SJCRH30 (cell line): ENCODE results near the gene CALD1. TPM values are rescaled to one million over a fixed set of nuclear protein-coding genes. Genes with fewer than 3 reads are reported as not detected.

Experiments
- DNase-seq, 2 experiments: peaks; one replicate each; pipeline ENCODE4 v3.0.0-alpha.2; 2015 to 2020
- H3K27ac ChIP-seq: fragments of 250-450 bp; sonication (Bioruptor Pico); 2 replicates; pipeline ENCODE4 v1.5.1; 2020; ENCODE audit warnings: mild to moderate bottlenecking, moderate library complexity
- H3K27me3 ChIP-seq: fragments of 250-450 bp; sonication (Bioruptor Pico); 2 replicates; pipeline ENCODE4 v1.5.1; 2020; ENCODE audit warnings: mild to moderate bottlenecking, moderate library complexity
- H3K36me3 ChIP-seq: fragments of 250-450 bp; sonication (Bioruptor Pico); 2 replicates; pipeline ENCODE4 v1.5.1; 2020; ENCODE audit warnings: mild to moderate bottlenecking, moderate library complexity
- H3K4me1 ChIP-seq: fragments of 250-450 bp; sonication (Bioruptor Pico); 2 replicates; pipeline ENCODE4 v1.5.1; 2020; ENCODE audit warnings: mild to moderate bottlenecking, moderate library complexity
- H3K4me3 ChIP-seq: fragments of 250-450 bp; sonication (Bioruptor Pico); 2 replicates; pipeline ENCODE4 v1.5.1; 2020; ENCODE audit warnings: mild to moderate bottlenecking, moderate library complexity
- H3K9me3 ChIP-seq: fragments of 250-450 bp; sonication (Bioruptor Pico); replicated peaks from 2 replicates; pipeline ENCODE4 v1.5.1; 2020; ENCODE audit warnings: mild to moderate bottlenecking, moderate library complexity
- total RNA-seq: library from RNA; depleted of rRNA; stranded (reverse); fragments of >200 nt; shearing (Covaris generic); gene quantifications from 2 replicates; pipeline ENCODE4 v1.2.3, GENCODE V29; 2014

CALD1 gene
- total RNA-seq, 1 experiment from 2014 or later = 113 TPM

- Histone ChIP-seq H3K4me3 (no peak overlapping the region), H3K36me3 (no peaks in the 10 kb centered on the region), H3K27ac (no peak overlapping the region), H3K4me1 (no peaks in the 10 kb centered on the region; the same call in 1 of the 2 replicates), H3K27me3 (no peaks in the 10 kb centered on the region), H3K9me3 (no peaks in the 10 kb centered on the region)
- DNase-seq = peak in 1 of 2 experiments; percentile 15
Observed at GRCh38 chr7:134834689-134835462, 55.4 kb downstream of the CALD1 start.

DNA sequence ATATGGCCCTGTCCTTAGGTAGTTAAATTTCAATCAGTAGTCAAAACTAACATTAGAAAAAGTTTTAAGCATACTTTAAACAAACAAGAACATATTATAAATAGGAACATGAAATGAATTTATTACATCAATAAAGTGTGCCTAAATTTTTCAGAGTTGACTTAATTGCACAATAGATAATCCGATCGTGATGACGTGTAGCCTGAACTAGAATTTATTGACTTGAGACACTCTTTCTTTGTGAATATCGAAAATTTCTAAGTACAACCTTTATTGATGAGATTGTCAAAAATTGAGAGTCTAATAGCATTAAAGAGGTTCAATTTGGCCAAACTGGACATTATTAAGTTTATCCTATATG is 56.0 kb downstream of the CALD1 start:
- no peak overlapping the region for H3K4me3 ChIP-seq
- H3K27ac ChIP-seq = no peak overlapping the region

GRCh38 chr7:134836447-134836846 is 57.0 kb downstream of the CALD1 start:
- no peak for DNase-seq
- no peaks in the 10 kb centered on the region; the same call in 1 of the 2 replicates for H3K4me1 ChIP-seq
- no peak overlapping the region for H3K4me3 ChIP-seq
- H3K36me3 ChIP-seq = 0 out of 2 replicates have a peak, but pooled peaks cover 2% of the 10 kb centered on the region
- no peaks in the 10 kb centered on the region for H3K9me3 ChIP-seq
- no peaks in the 10 kb centered on the region for H3K27me3 ChIP-seq
- no peak overlapping the region for H3K27ac ChIP-seq

More for the DNA sequence above, 56.0 kb downstream of the CALD1 start:
- H3K27me3 ChIP-seq = no peaks in the 10 kb centered on the region
- DNase-seq = no peak
- no peaks in the 10 kb centered on the region for H3K36me3 ChIP-seq
- no peaks in the 10 kb centered on the region for H3K9me3 ChIP-seq
- H3K4me1 ChIP-seq = no peaks in the 10 kb centered on the region; the same call in 1 of the 2 replicates

GRCh38 chr7:134839298-134839697 is 59.9 kb downstream of the CALD1 start:
- no peak for DNase-seq
- Histone ChIP-seq H3K27ac (no peak overlapping the region), H3K9me3 (no peaks in the 10 kb centered on the region), H3K4me3 (no peak overlapping the region), H3K4me1 (no peaks in the 10 kb centered on the region; the same call in 1 of the 2 replicates), H3K27me3 (no peaks in the 10 kb centered on the region), H3K36me3 (0 out of 2 replicates have a peak, but pooled peaks cover 2% of the 10 kb centered on the region)

DNA sequence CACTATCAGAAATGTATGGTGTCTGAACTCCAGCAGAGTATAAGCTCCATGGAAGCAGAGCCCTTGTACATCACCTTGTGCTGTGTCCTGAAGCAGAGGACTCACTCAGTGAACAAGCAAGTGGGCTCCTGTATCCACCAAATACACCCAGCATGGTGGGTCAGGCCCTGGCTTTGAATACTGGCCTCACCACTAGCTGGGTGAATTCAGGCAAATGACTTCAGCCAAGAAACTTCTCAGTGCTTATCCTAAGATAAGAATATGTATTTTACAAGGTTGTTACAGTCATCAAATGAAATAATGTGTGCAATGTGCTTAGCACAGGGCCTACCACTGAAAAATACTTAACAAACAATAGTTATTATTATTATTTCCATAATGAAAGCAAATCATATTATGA is 62.6 kb downstream of the CALD1 start:
- Histone ChIP-seq H3K27me3 (no peaks in the 10 kb centered on the region), H3K4me1 (no peaks in the 10 kb centered on the region), H3K36me3 (0 out of 2 replicates have a peak, but pooled peaks cover 2% of the 10 kb centered on the region), H3K4me3 (no peak overlapping the region), H3K27ac (no peak overlapping the region), H3K9me3 (no peaks in the 10 kb centered on the region)
- no peak for DNase-seq

DNA sequence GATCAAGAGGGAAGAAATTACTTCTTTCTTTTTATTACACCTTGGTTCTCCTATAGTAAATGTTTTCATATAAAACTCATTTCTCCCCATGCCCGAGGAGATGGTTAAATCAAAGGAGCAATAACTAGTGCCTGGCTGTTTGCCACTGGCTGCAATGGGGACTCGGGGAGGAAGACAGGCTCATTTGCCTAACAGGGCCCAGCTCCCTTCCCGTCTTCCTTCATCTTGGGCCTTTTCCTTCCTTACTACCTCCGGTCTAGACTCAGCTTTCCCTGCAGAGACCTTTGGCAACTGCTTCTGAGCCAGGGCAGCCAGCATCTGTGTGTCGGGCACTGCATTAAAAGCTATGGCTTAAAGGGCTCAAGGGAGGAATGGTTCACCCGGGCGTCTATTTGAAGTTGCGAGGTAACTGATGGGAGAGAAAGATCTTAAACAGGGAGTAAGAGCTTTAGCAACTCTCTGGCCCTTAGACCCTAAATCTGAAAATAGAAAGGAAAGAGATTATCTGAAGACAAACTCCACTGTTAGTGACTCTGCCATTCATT is 63.5 kb downstream of the CALD1 start:
- no peak for DNase-seq
- Histone ChIP-seq H3K36me3 (0 out of 2 replicates have a peak, but pooled peaks cover 2% of the 10 kb centered on the region), H3K4me1 (no peaks in the 10 kb centered on the region), H3K9me3 (no peaks in the 10 kb centered on the region), H3K27me3 (no peaks in the 10 kb centered on the region), H3K27ac (no peak overlapping the region), H3K4me3 (no peak overlapping the region)

DNA sequence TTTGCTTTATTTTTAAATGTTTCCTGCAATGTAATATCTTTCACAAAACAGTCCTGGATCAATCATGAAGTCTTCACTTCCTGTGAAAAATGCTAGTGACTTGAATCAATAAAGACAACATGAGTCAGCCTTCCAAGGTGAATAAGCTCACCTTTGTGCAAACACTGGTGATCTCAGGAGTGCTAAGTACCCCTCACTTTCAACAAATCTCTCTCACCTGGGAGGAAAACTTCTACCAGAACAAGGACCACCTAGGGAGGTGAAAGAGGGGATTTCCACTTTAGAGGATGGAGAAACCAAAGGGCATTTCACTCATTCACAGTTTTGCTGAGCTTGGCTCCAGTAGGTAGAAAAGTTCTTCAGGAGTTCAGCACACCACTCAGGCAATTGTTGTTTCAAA is 64.8 kb downstream of the CALD1 start:
- no peaks in the 10 kb centered on the region for H3K9me3 ChIP-seq
- H3K4me1 ChIP-seq = no peaks in the 10 kb centered on the region
- 0 out of 2 replicates have a peak, but pooled peaks cover 2% of the 10 kb centered on the region for H3K36me3 ChIP-seq
- H3K4me3 ChIP-seq = no peak overlapping the region
- no peak for DNase-seq
- H3K27me3 ChIP-seq = no peaks in the 10 kb centered on the region
- no peak overlapping the region for H3K27ac ChIP-seq

- Histone ChIP-seq H3K36me3 (0 out of 2 replicates have a peak, but pooled peaks cover 2% of the 10 kb centered on the region), H3K27ac (no peak overlapping the region)
Observed at GRCh38 chr7:134845461-134845860, 66.0 kb downstream of the CALD1 start.

DNA sequence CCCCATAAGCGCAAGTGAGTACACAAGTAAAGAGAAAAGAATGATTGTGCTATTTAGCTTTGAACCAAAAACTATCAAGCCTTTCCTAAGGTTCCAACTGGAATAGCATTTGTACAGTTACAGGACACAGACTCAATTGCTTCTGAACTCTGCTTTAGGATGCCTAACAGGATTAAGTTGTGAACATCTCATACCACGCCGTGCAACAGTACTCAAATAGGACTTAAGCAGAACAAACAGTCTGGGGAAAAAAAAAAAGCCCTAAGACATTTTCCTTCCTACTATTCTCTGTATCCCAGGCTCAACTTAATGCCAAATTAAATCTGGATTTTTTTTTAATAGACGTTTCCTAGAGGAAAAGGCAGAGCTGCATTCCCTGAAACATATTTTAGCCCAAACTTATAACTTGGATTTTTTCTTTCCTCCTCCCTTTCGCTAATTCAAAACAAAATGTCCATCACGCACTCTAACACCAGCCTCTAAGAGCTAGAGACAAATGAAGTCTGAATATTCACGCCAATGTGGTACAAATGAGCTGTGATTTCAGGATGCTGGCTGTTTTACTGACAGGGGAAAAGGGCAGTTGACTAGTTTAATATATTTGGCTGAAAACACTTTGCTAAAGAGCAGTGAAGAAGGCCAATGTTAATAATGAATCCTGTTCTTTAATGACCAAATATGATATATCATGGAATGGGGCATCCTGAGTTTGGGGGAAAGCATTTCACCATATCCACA is 68.6 kb downstream of the CALD1 start:
- no peak overlapping the region for H3K4me3 ChIP-seq
- H3K9me3 ChIP-seq = no peaks in the 10 kb centered on the region
- DNase-seq = no peak
- H3K36me3 ChIP-seq = no peaks in the 10 kb centered on the region
- H3K27ac ChIP-seq = no peak overlapping the region
- no peaks in the 10 kb centered on the region for H3K27me3 ChIP-seq
- no peaks in the 10 kb centered on the region for H3K4me1 ChIP-seq

More at GRCh38 chr7:134845461-134845860, 66.0 kb downstream of the CALD1 start:
- no peaks in the 10 kb centered on the region for H3K27me3 ChIP-seq
- H3K4me3 ChIP-seq = no peak overlapping the region
- no peaks in the 10 kb centered on the region for H3K9me3 ChIP-seq
- DNase-seq = no peak
- H3K4me1 ChIP-seq = no peaks in the 10 kb centered on the region

GRCh38 chr7:134850066-134850465 is 70.6 kb downstream of the CALD1 start:
- Histone ChIP-seq H3K9me3 (no peaks in the 10 kb centered on the region), H3K4me3 (no peak overlapping the region), H3K36me3 (no peaks in the 10 kb centered on the region), H3K27me3 (no peaks in the 10 kb centered on the region), H3K4me1 (no peaks in the 10 kb centered on the region; the same call in 1 of the 2 replicates), H3K27ac (no peak overlapping the region)
- DNase-seq = no peak

DNA sequence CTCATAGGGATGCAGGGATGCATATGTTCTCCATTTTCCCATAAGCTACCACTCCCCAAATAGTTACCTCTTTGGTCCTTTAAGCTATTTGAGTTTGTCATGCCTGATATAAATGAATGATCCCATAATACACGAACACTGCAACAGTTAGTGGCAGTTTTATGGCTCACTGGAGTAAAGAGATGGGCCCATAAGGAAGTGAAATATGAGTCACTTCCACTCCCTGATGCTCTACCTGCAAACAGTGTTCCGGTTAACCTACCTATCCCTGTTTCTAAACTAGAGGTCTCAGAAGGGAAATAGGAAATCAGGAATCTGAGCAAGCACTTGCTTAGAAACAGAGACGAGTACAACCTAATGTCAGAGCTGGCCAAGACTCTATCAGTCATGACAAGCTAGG is 71.7 kb downstream of the CALD1 start:
- H3K36me3 ChIP-seq = no peaks in the 10 kb centered on the region
- H3K27ac ChIP-seq = no peak overlapping the region
- no peak overlapping the region for H3K4me3 ChIP-seq
- H3K4me1 ChIP-seq = peaks cover 4% of the 10 kb centered on the region
- no peaks in the 10 kb centered on the region for H3K27me3 ChIP-seq
- H3K9me3 ChIP-seq = no peaks in the 10 kb centered on the region
- no peak for DNase-seq

- H3K4me3 ChIP-seq = no peak overlapping the region
- no peaks in the 10 kb centered on the region for H3K36me3 ChIP-seq
- H3K9me3 ChIP-seq = no peaks in the 10 kb centered on the region
- H3K4me1 ChIP-seq = peaks cover 11% of the 10 kb centered on the region
- no peak overlapping the region for H3K27ac ChIP-seq
- H3K27me3 ChIP-seq = no peaks in the 10 kb centered on the region
- DNase-seq = no peak
Observed at GRCh38 chr7:134852625-134853024, 73.2 kb downstream of the CALD1 start.

DNA sequence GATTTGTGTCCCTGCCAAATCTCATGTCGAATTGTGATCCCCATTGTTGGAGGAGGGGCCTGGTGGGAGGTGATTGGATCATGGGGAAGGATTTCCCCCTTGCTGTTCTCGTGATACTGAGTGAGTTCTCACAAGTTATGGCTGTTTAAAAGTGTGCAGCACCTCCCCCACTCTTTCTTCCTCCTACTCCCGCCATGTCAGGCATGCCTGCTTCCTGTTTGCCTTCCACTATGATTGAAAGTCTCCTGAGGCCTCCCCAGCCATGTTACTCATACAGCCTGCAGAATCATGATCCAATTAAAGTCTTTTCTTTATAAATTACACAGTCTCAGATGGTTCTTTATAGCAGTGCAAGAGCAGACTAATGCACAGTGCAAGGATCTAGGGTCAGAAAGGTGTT is 75.4 kb downstream of the CALD1 start:
- Histone ChIP-seq H3K4me1 (peaks cover 11% of the 10 kb centered on the region), H3K27me3 (no peaks in the 10 kb centered on the region), H3K9me3 (no peaks in the 10 kb centered on the region), H3K4me3 (no peak overlapping the region), H3K27ac (no peak overlapping the region), H3K36me3 (no peaks in the 10 kb centered on the region)
- no peak for DNase-seq

DNA sequence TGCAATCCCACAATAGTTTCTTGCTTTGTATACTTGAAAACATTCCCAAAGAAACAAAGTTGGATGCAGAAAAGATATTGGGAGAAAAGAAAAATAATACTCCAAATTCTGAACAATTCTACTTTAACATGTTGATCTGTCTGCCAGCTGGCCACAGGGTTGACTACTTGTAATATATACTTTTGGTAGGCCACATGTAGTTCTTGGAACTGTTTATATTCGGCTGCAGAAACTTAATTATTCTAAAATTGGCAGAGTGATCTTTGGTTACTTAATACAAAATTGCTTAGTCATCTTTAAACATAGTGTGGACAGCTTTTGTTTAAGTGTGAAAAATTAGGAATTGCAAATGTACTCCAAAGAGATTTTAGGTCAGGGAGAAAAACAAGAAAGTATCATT is 76.0 kb downstream of the CALD1 start:
- no peak for DNase-seq
- peaks cover 11% of the 10 kb centered on the region for H3K4me1 ChIP-seq
- H3K27ac ChIP-seq = no peak overlapping the region
- H3K9me3 ChIP-seq = no peaks in the 10 kb centered on the region
- no peaks in the 10 kb centered on the region for H3K36me3 ChIP-seq
- H3K4me3 ChIP-seq = no peak overlapping the region
- H3K27me3 ChIP-seq = no peaks in the 10 kb centered on the region

DNA sequence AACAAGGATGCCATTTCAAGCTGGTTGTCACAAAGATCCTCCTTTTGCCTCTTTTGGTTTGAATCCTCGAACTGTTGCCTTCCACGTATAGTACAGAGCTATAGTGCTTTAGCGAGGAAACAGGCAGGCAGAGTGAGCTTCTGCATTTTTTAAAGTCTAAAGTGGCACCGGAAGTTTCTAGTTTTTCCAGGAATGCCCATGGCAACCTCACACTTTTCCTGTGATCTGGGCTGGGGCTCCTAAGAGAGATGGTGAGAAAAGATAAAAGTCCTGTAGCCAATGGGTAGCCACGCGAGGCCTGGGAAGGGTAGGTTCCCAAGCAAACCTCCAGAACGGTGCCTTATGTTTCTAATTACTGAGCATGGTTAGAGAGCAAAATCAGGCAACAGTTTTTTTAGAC is 76.7 kb downstream of the CALD1 start:
- H3K27me3 ChIP-seq = no peaks in the 10 kb centered on the region
- H3K9me3 ChIP-seq = no peaks in the 10 kb centered on the region
- H3K4me1 ChIP-seq = peaks cover 11% of the 10 kb centered on the region
- H3K4me3 ChIP-seq = no peak overlapping the region
- DNase-seq = no peak
- H3K27ac ChIP-seq = no peak overlapping the region
- no peaks in the 10 kb centered on the region for H3K36me3 ChIP-seq
